Liver (tissue), 9 donors: ENCODE measurements around the gene HERC5. TPM values are rescaled to one million over a fixed set of nuclear protein-coding genes. Genes with fewer than 3 reads are reported as not detected.

Experiments
- DNase-seq: peaks from one replicate; pipeline ENCODE4 v3.0.0-alpha.2; 2017; ENCODE audit warnings: low spot score
- H3K27ac ChIP-seq, 2 donors: one replicate each; pipeline ENCODE4 v1.7.0; 2013; ENCODE audit warnings: inconsistent platforms in 2 of 2, low read length in 2 of 2, control low read depth in 1 of 2, low read depth in 1 of 2, mild to moderate bottlenecking in 1 of 2
- H3K27me3 ChIP-seq, 4 donors: one replicate each; pipeline versions ENCODE4 v1.6.1 to v1.7.0; 2013; ENCODE audit warnings: low read length in 3 of 4, inconsistent platforms in 1 of 4, mild to moderate bottlenecking in 1 of 4, moderate library complexity in 1 of 4; ENCODE audit not compliant: control insufficient read depth in 4 of 4, insufficient read depth in 4 of 4
- H3K36me3 ChIP-seq, 4 donors: one replicate each; pipeline versions ENCODE4 v1.6.1 to v1.7.0; 2013; ENCODE audit warnings: low read length in 3 of 4, mild to moderate bottlenecking in 3 of 4, low read depth in 1 of 4, moderate library complexity in 1 of 4; ENCODE audit not compliant: control insufficient read depth in 4 of 4, insufficient read depth in 3 of 4
- H3K4me1 ChIP-seq, 4 donors: one replicate each; pipeline versions ENCODE4 v1.6.1 to v1.7.0; 2013; ENCODE audit warnings: low read length in 3 of 4, mild to moderate bottlenecking in 3 of 4, moderate library complexity in 1 of 4; ENCODE audit not compliant: control insufficient read depth in 4 of 4, insufficient read depth in 4 of 4
- H3K4me3 ChIP-seq, 3 donors: one replicate each; pipeline versions ENCODE4 v1.6.1 to v1.7.0; 2013; ENCODE audit warnings: low read length in 3 of 3, control low read depth in 1 of 3, low read depth in 1 of 3, mild to moderate bottlenecking in 1 of 3
- H3K9ac ChIP-seq, 2 donors: one replicate each; pipeline ENCODE4 v1.7.0; 2013; ENCODE audit warnings: low read length in 2 of 2, mild to moderate bottlenecking in 2 of 2, moderate library complexity in 2 of 2, control low read depth in 1 of 2, low read depth in 1 of 2
- H3K9me3 ChIP-seq, 4 donors: one replicate each; pipeline versions ENCODE4 v1.6.1 to v1.7.0; 2013; ENCODE audit warnings: low read length in 3 of 4; ENCODE audit not compliant: control insufficient read depth in 4 of 4
- EGR1 ChIP-seq, 2 donors: IDR thresholded peaks; 2 replicates each; pipeline ENCODE4 v1.6.1; 2016 to 2018; ENCODE audit warnings: antibody characterized with exemption in 2 of 2, low read depth in 2 of 2
- GABPA ChIP-seq, 2 donors: IDR thresholded peaks in 1 of 2; conservative IDR thresholded peaks in 1 of 2; 2 replicates each; pipeline ENCODE4 v1.6.1; 2016; ENCODE audit warnings: antibody characterized with exemption in 2 of 2, mild to moderate bottlenecking in 1 of 2, moderate library complexity in 1 of 2
- HNF4G ChIP-seq: IDR thresholded peaks from 2 replicates; pipeline ENCODE4 v1.6.1; 2016; ENCODE audit warnings: antibody characterized with exemption
- JUND ChIP-seq, 2 donors: IDR thresholded peaks; 2 replicates each; pipeline ENCODE4 v1.6.1; 2016; ENCODE audit warnings: antibody characterized with exemption in 2 of 2
- NR2F2 ChIP-seq: IDR thresholded peaks from 2 replicates; pipeline ENCODE4 v1.6.1; 2016; ENCODE audit warnings: antibody characterized with exemption
- RAD21 ChIP-seq, 2 donors: IDR thresholded peaks; 2 replicates each; pipeline ENCODE4 v1.6.1; 2016; ENCODE audit warnings: antibody characterized with exemption in 2 of 2, mild to moderate bottlenecking in 2 of 2
- RXRA ChIP-seq, 2 donors: IDR thresholded peaks; 2 replicates each; pipeline ENCODE4 v1.6.1; 2017 to 2018; ENCODE audit warnings: antibody characterized with exemption in 2 of 2, mild to moderate bottlenecking in 1 of 2
- TAF1 ChIP-seq: conservative IDR thresholded peaks from 2 replicates; pipeline ENCODE4 v1.6.1; 2016; ENCODE audit warnings: antibody characterized with exemption, mild to moderate bottlenecking
- YY1 ChIP-seq: IDR thresholded peaks from 2 replicates; pipeline ENCODE4 v1.6.1; 2016; ENCODE audit warnings: antibody characterized with exemption, mild to moderate bottlenecking
- WGBS: extraction: QIAGEN DNeasy Blood & Tissue Kit; methylation state at CpG from one replicate; pipeline ENCODE4 v1.1.7; 2013; 5-methylcytosine and 5-hydroxymethylcytosine counted together
- polyA plus RNA-seq, 2 donors: library from polyadenylated mRNA; stranded (reverse) in 1 of 2; unstranded in 1 of 2; fragments of 200-250 nt in 1 of 2; fragments of >200 nt in 1 of 2; fragmentation: Nextera tagmentation in 1 of 2; extraction: Ambion mirVana in 1 of 2; gene quantifications; one replicate each; pipeline versions ENCODE4 v1.2.1 to v1.2.3, GENCODE V29; 2013 to 2015
- total RNA-seq, 2 donors: library from RNA; depleted of rRNA; stranded (reverse); fragments of >200 nt; gene quantifications; one replicate each; pipeline ENCODE4 v1.2.3, GENCODE V29; 2014
- TF ChIP-seq, protein P1 (sequence below): IDR thresholded peaks from 2 replicates; pipeline ENCODE4 v1.6.1; 2016; ENCODE audit warnings: antibody characterized with exemption
- TF ChIP-seq, protein P2 (sequence below): fragments of 150-350 bp; IDR thresholded peaks from 2 replicates; pipeline ENCODE4 v1.5.1; 2017; ENCODE audit warnings: improper control_type of control experiment, low read depth, low read length; ENCODE audit not compliant: missing input control
- TF ChIP-seq, protein P3 (sequence below): IDR thresholded peaks from 2 replicates; pipeline ENCODE4 v1.6.1; 2016; ENCODE audit warnings: antibody characterized with exemption, mild to moderate bottlenecking
- donor health status: healthy.
- donor health status: healthy.
- donor health status: healthy.
- donor health status: healthy.
- donor health status: healthy.

Gene HERC5
- total and polyA plus RNA-seq, 4 donors, result 1.5 to 5.0 (median 2.9) TPM

DNA sequence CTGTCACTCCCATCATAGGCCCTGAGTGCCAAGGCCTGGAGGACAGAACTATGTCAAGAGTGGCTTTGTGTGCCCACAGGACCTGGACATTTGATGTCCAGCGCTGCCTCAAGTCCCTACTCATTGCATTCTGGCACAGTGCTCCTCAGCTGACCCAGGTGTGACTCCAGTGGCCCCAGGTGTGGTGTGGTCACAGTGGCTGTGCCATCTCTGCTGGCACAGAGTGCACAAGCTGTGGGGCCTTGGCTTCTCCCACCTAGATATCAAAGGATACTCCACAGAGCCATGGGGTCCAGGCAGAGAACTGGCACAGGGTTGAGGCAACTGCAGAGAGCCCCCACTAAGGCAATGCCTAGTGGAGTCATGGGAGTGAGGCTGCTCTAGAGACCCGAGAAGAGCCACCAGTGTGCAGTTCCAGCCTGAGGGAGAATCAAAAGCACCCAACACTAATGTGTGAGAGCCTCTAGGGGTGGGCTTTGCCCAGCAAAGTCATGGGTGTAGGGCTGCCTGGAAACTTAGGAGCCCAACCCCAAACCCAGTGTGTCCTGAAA, 41.0 kb downstream of the HERC5 start:
- Histone ChIP-seq H3K36me3 (peaks cover 0 to 12% (median 5%) of the 10 kb centered on the region in 4 donors), H3K27me3 (no peaks in the 10 kb centered on the region), H3K27ac (no peak overlapping the region), H3K4me1 (no peaks in the 10 kb centered on the region), H3K4me3 (no peak overlapping the region), H3K9ac (no peak overlapping the region), H3K9me3 (no peaks in the 10 kb centered on the region)
- WGBS, result 95% methylated on average over 2 of the region's 2 CpGs
- no peak for DNase-seq
- TF ChIP-seq YY1, result no peak
- no peak for TF ChIP-seq TAF1
- TF ChIP-seq, protein P1, sequence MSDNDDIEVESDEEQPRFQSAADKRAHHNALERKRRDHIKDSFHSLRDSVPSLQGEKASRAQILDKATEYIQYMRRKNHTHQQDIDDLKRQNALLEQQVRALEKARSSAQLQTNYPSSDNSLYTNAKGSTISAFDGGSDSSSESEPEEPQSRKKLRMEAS, result no peak
- TF ChIP-seq, protein P2, sequence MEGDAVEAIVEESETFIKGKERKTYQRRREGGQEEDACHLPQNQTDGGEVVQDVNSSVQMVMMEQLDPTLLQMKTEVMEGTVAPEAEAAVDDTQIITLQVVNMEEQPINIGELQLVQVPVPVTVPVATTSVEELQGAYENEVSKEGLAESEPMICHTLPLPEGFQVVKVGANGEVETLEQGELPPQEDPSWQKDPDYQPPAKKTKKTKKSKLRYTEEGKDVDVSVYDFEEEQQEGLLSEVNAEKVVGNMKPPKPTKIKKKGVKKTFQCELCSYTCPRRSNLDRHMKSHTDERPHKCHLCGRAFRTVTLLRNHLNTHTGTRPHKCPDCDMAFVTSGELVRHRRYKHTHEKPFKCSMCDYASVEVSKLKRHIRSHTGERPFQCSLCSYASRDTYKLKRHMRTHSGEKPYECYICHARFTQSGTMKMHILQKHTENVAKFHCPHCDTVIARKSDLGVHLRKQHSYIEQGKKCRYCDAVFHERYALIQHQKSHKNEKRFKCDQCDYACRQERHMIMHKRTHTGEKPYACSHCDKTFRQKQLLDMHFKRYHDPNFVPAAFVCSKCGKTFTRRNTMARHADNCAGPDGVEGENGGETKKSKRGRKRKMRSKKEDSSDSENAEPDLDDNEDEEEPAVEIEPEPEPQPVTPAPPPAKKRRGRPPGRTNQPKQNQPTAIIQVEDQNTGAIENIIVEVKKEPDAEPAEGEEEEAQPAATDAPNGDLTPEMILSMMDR, result no peak
- TF ChIP-seq, protein P3, sequence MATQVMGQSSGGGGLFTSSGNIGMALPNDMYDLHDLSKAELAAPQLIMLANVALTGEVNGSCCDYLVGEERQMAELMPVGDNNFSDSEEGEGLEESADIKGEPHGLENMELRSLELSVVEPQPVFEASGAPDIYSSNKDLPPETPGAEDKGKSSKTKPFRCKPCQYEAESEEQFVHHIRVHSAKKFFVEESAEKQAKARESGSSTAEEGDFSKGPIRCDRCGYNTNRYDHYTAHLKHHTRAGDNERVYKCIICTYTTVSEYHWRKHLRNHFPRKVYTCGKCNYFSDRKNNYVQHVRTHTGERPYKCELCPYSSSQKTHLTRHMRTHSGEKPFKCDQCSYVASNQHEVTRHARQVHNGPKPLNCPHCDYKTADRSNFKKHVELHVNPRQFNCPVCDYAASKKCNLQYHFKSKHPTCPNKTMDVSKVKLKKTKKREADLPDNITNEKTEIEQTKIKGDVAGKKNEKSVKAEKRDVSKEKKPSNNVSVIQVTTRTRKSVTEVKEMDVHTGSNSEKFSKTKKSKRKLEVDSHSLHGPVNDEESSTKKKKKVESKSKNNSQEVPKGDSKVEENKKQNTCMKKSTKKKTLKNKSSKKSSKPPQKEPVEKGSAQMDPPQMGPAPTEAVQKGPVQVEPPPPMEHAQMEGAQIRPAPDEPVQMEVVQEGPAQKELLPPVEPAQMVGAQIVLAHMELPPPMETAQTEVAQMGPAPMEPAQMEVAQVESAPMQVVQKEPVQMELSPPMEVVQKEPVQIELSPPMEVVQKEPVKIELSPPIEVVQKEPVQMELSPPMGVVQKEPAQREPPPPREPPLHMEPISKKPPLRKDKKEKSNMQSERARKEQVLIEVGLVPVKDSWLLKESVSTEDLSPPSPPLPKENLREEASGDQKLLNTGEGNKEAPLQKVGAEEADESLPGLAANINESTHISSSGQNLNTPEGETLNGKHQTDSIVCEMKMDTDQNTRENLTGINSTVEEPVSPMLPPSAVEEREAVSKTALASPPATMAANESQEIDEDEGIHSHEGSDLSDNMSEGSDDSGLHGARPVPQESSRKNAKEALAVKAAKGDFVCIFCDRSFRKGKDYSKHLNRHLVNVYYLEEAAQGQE, result no peak

DNA sequence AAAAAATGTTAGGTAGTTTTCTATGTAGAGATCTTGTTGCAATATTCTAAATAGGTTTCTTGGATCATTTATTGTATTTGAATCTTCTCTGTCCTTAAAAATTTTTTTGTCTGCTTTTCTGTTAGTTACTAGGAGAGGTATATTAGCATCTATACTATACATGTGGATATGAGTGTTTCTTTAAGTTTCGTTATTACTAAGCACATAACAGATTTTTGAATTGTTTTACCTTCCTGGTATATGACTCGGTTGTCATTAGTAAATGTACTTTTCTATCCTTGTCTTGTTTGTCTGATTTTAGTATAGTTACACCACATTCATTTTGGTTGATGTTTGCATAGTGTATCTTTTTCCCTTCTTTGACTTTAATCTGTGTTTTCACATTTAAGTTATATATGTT, 46.4 kb downstream of the HERC5 start:
- no peak for DNase-seq
- Histone ChIP-seq H3K27ac (no peak overlapping the region), H3K4me3 (no peak overlapping the region), H3K27me3 (no peaks in the 10 kb centered on the region), H3K9me3 (no peaks in the 10 kb centered on the region), H3K36me3 (peaks cover 0 to 14% (median 2%) of the 10 kb centered on the region in 4 donors), H3K9ac (no peak overlapping the region), H3K4me1 (no peaks in the 10 kb centered on the region)
- 92% methylated on average over 2 of the region's 2 CpGs for WGBS
- no peak for TF ChIP-seq GABPA (IDR thresholded peaks at IDR 0.05 in 1 of 2, conservative IDR thresholded peaks at IDR 0.05 in 1 of 2)
- no peak for TF ChIP-seq EGR1 (IDR thresholded peaks at IDR 0.05; ENCODE audit: low read depth in 2 of 2)
- TF ChIP-seq JUND (IDR thresholded peaks at IDR 0.05), result no peak

DNA sequence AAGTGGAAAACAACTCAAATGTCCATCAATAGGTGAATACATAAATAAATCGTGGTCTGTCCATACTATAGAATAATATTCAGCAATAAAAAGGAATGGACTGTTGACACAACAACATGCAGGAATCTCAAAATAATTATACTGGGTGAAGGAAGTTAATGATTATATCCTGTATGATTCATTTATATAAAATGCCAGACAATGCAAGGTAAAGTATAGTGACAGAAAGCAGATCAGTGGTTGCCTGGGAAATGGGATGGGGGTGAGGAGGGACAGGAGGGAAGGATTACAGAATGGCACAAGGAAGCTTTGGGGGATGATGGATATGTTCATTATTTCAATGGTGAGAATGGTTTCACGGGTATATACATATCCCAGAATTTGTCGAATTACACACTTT, 54.3 kb downstream of the HERC5 start:
- no peak for TF ChIP-seq RXRA (IDR thresholded peaks at IDR 0.05)
- TF ChIP-seq TAF1, result no peak
- no peak for TF ChIP-seq EGR1 (IDR thresholded peaks at IDR 0.05; ENCODE audit: low read depth in 2 of 2)
- no peak for TF ChIP-seq RAD21 (IDR thresholded peaks at IDR 0.05)
- TF ChIP-seq NR2F2, result no peak
- TF ChIP-seq HNF4G, result no peak
- Histone ChIP-seq H3K4me3 (no peak overlapping the region), H3K36me3 (peaks cover 0 to 2% (median 0%) of the 10 kb centered on the region in 4 donors), H3K27me3 (no peaks in the 10 kb centered on the region), H3K27ac (no peak overlapping the region), H3K4me1 (peaks cover 0 to 12% (median 11%) of the 10 kb centered on the region in 4 donors), H3K9me3 (no peaks in the 10 kb centered on the region), H3K9ac (no peak overlapping the region)
- DNase-seq, result no peak
- WGBS, result 89% methylated on average over 3 of the region's 3 CpGs
